Right lobe of liver (tissue), 4 donors: ENCODE data around the gene TRHDE.

Source experiments
- POLR2A ChIP-seq: fragments of 450-650 bp; IDR thresholded peaks from one replicate; pipeline ENCODE4 v1.6.1; 2017; ENCODE audit warnings: antibody characterized with exemption, mild to moderate bottlenecking
- TF ChIP-seq, protein P1 (sequence below), 4 donors: fragments of 200-600 bp in 3 of 4; fragments of 450-650 bp in 1 of 4; IDR thresholded peaks; one replicate each; pipeline versions ENCODE4 v1.5.1 to v1.8.0; 2016 to 2022; ENCODE audit warnings: antibody characterized with exemption in 4 of 4, mild to moderate bottlenecking in 2 of 4
- donor health status: DM: no; HTN: no; CAD: no.
- donor health status: DM: no; HTN: no; CAD: no.
- donor health status: DM: no; HTN: yes; CAD: no.

DNA sequence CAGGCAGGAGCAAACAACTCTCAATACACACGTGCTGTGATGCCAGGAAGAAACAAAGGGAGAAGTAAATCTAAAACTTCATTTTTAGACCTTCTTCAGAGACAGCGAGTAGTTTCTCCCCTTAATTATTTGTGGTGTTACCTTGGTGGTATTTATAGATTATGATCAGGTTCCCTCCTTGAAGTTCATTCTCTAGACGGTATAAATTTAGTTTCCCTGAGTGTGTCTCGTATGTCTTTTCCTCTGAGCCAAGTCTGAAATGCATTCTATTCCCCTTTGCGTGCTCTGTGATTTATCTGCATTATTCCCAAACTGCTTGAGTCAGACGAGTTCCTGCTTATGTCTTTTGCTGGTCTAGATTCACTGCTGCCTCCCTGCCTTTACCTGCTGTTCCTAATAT is 65.2 kb downstream of the TRHDE start:
- TF ChIP-seq POLR2A = no peak
- TF ChIP-seq, protein P1, sequence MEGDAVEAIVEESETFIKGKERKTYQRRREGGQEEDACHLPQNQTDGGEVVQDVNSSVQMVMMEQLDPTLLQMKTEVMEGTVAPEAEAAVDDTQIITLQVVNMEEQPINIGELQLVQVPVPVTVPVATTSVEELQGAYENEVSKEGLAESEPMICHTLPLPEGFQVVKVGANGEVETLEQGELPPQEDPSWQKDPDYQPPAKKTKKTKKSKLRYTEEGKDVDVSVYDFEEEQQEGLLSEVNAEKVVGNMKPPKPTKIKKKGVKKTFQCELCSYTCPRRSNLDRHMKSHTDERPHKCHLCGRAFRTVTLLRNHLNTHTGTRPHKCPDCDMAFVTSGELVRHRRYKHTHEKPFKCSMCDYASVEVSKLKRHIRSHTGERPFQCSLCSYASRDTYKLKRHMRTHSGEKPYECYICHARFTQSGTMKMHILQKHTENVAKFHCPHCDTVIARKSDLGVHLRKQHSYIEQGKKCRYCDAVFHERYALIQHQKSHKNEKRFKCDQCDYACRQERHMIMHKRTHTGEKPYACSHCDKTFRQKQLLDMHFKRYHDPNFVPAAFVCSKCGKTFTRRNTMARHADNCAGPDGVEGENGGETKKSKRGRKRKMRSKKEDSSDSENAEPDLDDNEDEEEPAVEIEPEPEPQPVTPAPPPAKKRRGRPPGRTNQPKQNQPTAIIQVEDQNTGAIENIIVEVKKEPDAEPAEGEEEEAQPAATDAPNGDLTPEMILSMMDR (IDR thresholded peaks at IDR 0.05) = no peak
